ENCODE measurements around the gene MPZL1.

GRCh38 chr1:167694691-167695090, 27.1 kb upstream of the MPZL1 start:
- TF ChIP-seq CTCF (IDR thresholded peaks at IDR 0.05; ENCODE audit: insufficient read depth, low read length), result no peak
- TF ChIP-seq POLR2AphosphoS5 (IDR thresholded peaks at IDR 0.05; ENCODE audit: low read depth), result no peak
- TF ChIP-seq REST (IDR thresholded peaks at IDR 0.05; ENCODE audit: insufficient replicate concordance, low read depth), result no peak
- no peak for TF ChIP-seq GABPA (IDR thresholded peaks at IDR 0.05; ENCODE audit: low read depth)
- no peak for TF ChIP-seq SPI1 (IDR thresholded peaks at IDR 0.05; ENCODE audit: borderline replicate concordance, low read depth)

All from HL-60 (cell line).